Loucy (cell line): Measurements from ENCODE around the gene CCDC9B.

Source experiments
- H2AFZ ChIP-seq: fragments of 200-600 bp; sonication (generic); 2 replicates; pipeline ENCODE4 v1.6.0; 2016; ENCODE audit warnings: antibody characterized with exemption, mild to moderate bottlenecking, low read length, moderate library complexity
- H3F3A ChIP-seq: fragments of 200-600 bp; 2 replicates; pipeline ENCODE4 v1.6.0; 2016; ENCODE audit warnings: antibody characterized with exemption, low read depth, mild to moderate bottlenecking
- H3K27me3 ChIP-seq: fragments of 200-600 bp; sonication (generic); 2 replicates; pipeline ENCODE4 v1.6.1; 2014; ENCODE audit warnings: low read length, mild to moderate bottlenecking; ENCODE audit not compliant: insufficient read depth, poor library complexity, severe bottlenecking
- H3K36me3 ChIP-seq: fragments of 200-600 bp; sonication (generic); 2 replicates; pipeline ENCODE4 v1.6.1; 2016; ENCODE audit warnings: low read length; ENCODE audit not compliant: insufficient read depth
- H3K4me1 ChIP-seq: fragments of 200-600 bp; sonication (generic); 2 replicates; pipeline ENCODE4 v1.5.1; 2014; ENCODE audit warnings: low read length, mild to moderate bottlenecking; ENCODE audit not compliant: insufficient read depth, poor library complexity, severe bottlenecking
- H3K4me2 ChIP-seq: fragments of 200-600 bp; sonication (generic); 2 replicates; pipeline ENCODE4 v1.6.0; 2014; ENCODE audit warnings: antibody characterized with exemption, low read length, low read depth, mild to moderate bottlenecking; ENCODE audit not compliant: poor library complexity, severe bottlenecking
- H3K4me3 ChIP-seq: fragments of 200-600 bp; sonication (generic); 2 replicates; pipeline ENCODE4 v1.5.1; 2014; ENCODE audit warnings: low read length, mild to moderate bottlenecking, mixed read lengths; ENCODE audit not compliant: poor library complexity, severe bottlenecking
- H3K79me2 ChIP-seq: fragments of 200-600 bp; sonication (generic); 2 replicates; pipeline ENCODE4 v1.6.1; 2014; ENCODE audit warnings: low read length; ENCODE audit not compliant: insufficient read depth
- H3K9ac ChIP-seq: fragments of 200-600 bp; sonication (generic); 2 replicates; pipeline ENCODE4 v1.6.0; 2014; ENCODE audit warnings: mild to moderate bottlenecking, low read depth, low read length, moderate library complexity; ENCODE audit not compliant: poor library complexity, severe bottlenecking
- H3K9me2 ChIP-seq: fragments of 200-600 bp; sonication (generic); replicated peaks from 2 replicates; pipeline ENCODE4 v1.6.1; 2016; ENCODE audit warnings: low read depth, low read length, mixed read lengths
- H3K9me3 ChIP-seq: fragments of 200-600 bp; sonication (generic); 2 replicates; pipeline ENCODE4 v1.6.1; 2014; ENCODE audit warnings: mild to moderate bottlenecking, antibody characterized with exemption, low read length, low read depth; ENCODE audit not compliant: insufficient read depth
- H4K20me1 ChIP-seq: fragments of 200-600 bp; sonication (generic); 2 replicates; pipeline ENCODE4 v1.6.0; 2014; ENCODE audit warnings: antibody characterized with exemption, low read length, mild to moderate bottlenecking; ENCODE audit not compliant: insufficient read depth, poor library complexity, severe bottlenecking
- CTCF ChIP-seq: fragments of 200-600 bp; sonication (generic); conservative IDR thresholded peaks from 2 replicates; pipeline ENCODE4 v1.5.1; 2014; ENCODE audit warnings: mild to moderate bottlenecking, antibody characterized with exemption, low read length
- EZH2phosphoT487 ChIP-seq: fragments of 200-600 bp; IDR thresholded peaks from 2 replicates; pipeline ENCODE4 v1.6.1; 2018; ENCODE audit warnings: antibody characterized with exemption, mild to moderate bottlenecking, moderate library complexity, borderline replicate concordance

Gene CCDC9B

GRCh38 chr15:40345867-40346578 is 5.3 kb upstream of the CCDC9B start:
- H3K79me2 ChIP-seq, result no peaks in the 10 kb centered on the region

GRCh38 chr15:40345225-40345866 is 4.6 kb upstream of the CCDC9B start:
- no peaks in the 10 kb centered on the region for H3K36me3 ChIP-seq
- H3K4me3 ChIP-seq, result no peak overlapping the region
- H3F3A ChIP-seq, result no peaks in the 10 kb centered on the region
- H2AFZ ChIP-seq, result no peak overlapping the region
- no peaks in the 10 kb centered on the region for H3K79me2 ChIP-seq
- TF ChIP-seq EZH2phosphoT487 (no peak), CTCF (no peak)
- no peaks in the 10 kb centered on the region for H3K9me2 ChIP-seq
- H4K20me1 ChIP-seq, result no peaks in the 10 kb centered on the region
- no peak overlapping the region for H3K4me2 ChIP-seq
- H3K4me1 ChIP-seq, result no peaks in the 10 kb centered on the region
- no peaks in the 10 kb centered on the region for H3K9me3 ChIP-seq
- H3K27me3 ChIP-seq, result no peaks in the 10 kb centered on the region
- H3K9ac ChIP-seq, result no peak overlapping the region

More at GRCh38 chr15:40345867-40346578, 5.3 kb upstream of the CCDC9B start:
- Histone ChIP-seq H3K9me2 (no peaks in the 10 kb centered on the region), H3K9me3 (no peaks in the 10 kb centered on the region), H2AFZ (no peak overlapping the region), H3K27me3 (no peaks in the 10 kb centered on the region), H4K20me1 (no peaks in the 10 kb centered on the region), H3F3A (no peaks in the 10 kb centered on the region), H3K4me2 (no peak overlapping the region), H3K4me1 (no peaks in the 10 kb centered on the region), H3K9ac (no peak overlapping the region), H3K4me3 (no peak overlapping the region), H3K36me3 (no peaks in the 10 kb centered on the region)
- TF ChIP-seq EZH2phosphoT487 (no peak), CTCF (no peak)

- no peak overlapping the region for H3K4me2 ChIP-seq
- H3K9me3 ChIP-seq, result no peaks in the 10 kb centered on the region
- no peaks in the 10 kb centered on the region for H3K4me1 ChIP-seq
- H2AFZ ChIP-seq, result no peak overlapping the region
- peak; percentile 88 for TF ChIP-seq CTCF
- TF ChIP-seq EZH2phosphoT487, result no peak
- no peaks in the 10 kb centered on the region for H4K20me1 ChIP-seq
- H3K9me2 ChIP-seq, result no peaks in the 10 kb centered on the region
- H3K27me3 ChIP-seq, result no peaks in the 10 kb centered on the region
- H3K4me3 ChIP-seq, result no peak overlapping the region
- H3K9ac ChIP-seq, result no peak overlapping the region
- H3K36me3 ChIP-seq, result no peaks in the 10 kb centered on the region
- no peaks in the 10 kb centered on the region for H3F3A ChIP-seq
- no peaks in the 10 kb centered on the region for H3K79me2 ChIP-seq
These were observed 3.9 kb upstream of the CCDC9B start for GRCh38 chr15:40344631-40345120.
